Neural crest cell (in vitro differentiated cells): ENCODE data around the gene COL7A1. TPM values are rescaled to one million over a fixed set of nuclear protein-coding genes. Genes with fewer than 3 reads are reported as not detected.

ENCODE experiments used
- DNase-seq: peaks from one replicate; pipeline ENCODE4 v3.0.0; 2021; ENCODE audit warnings: low read depth, mixed read lengths, low spot score
- H3K27ac Mint-ChIP-seq: one replicate; pipeline ENCODE4 v1.8.0; 2021; ENCODE audit warnings: mild to moderate bottlenecking, mixed read lengths; ENCODE audit not compliant: unreplicated experiment
- H3K27me3 Mint-ChIP-seq: 2 replicates; pipeline ENCODE4 v1.8.0; 2021; ENCODE audit warnings: low read depth, mild to moderate bottlenecking, mixed read lengths
- H3K36me3 Mint-ChIP-seq: 2 replicates; pipeline ENCODE4 v1.8.0; 2021; ENCODE audit warnings: low read depth, mild to moderate bottlenecking, mixed read lengths
- H3K4me1 Mint-ChIP-seq: 2 replicates; pipeline ENCODE4 v1.8.0; 2021; ENCODE audit warnings: mixed read lengths
- H3K4me3 Mint-ChIP-seq: one replicate; pipeline ENCODE4 v1.8.0; 2021; ENCODE audit warnings: mild to moderate bottlenecking, mixed read lengths
- H3K9me3 Mint-ChIP-seq: 2 replicates; pipeline ENCODE4 v1.8.0; 2021; ENCODE audit warnings: mixed read lengths
- CTCF ChIP-seq: fragments of 200-600 bp; sonication (generic); conservative IDR thresholded peaks from 2 replicates; pipeline ENCODE4 v1.5.0; 2021; ENCODE audit warnings: antibody characterized with exemption, mild to moderate bottlenecking
- total RNA-seq: library from RNA; stranded (reverse); gene quantifications from 2 replicates; pipeline ENCODE4 v1.2.1, GENCODE V29; 2021

Gene COL7A1
- total RNA-seq, 1 donor from 2014 or later, result 28.7 TPM

- Mint-ChIP-seq H3K27ac (no peak overlapping the region), H3K27me3 (no peaks in the 10 kb centered on the region), H3K9me3 (no peaks in the 10 kb centered on the region), H3K4me1 (peaks cover 5% of the 10 kb centered on the region), H3K36me3 (peaks cover 22% of the 10 kb centered on the region), H3K4me3 (no peak overlapping the region)
- no peak for DNase-seq
- no peak for TF ChIP-seq CTCF
Observed at GRCh38 chr3:48625600-48625999, 30.5 kb upstream of the COL7A1 start.

GRCh38 chr3:48624767-48625166, 29.6 kb upstream of the COL7A1 start:
- no peaks in the 10 kb centered on the region for H3K9me3 Mint-ChIP-seq
- H3K4me3 Mint-ChIP-seq, result no peak overlapping the region
- H3K36me3 Mint-ChIP-seq, result peaks cover 22% of the 10 kb centered on the region
- no peaks in the 10 kb centered on the region for H3K27me3 Mint-ChIP-seq
- peaks cover 5% of the 10 kb centered on the region for H3K4me1 Mint-ChIP-seq
- TF ChIP-seq CTCF, result no peak
- no peak for DNase-seq
- peak overlapping the region; percentile 22 for H3K27ac Mint-ChIP-seq

GRCh38 chr3:48623851-48624547, 28.9 kb upstream of the COL7A1 start:
- Mint-ChIP-seq H3K4me3 (no peak overlapping the region), H3K27me3 (no peaks in the 10 kb centered on the region), H3K36me3 (peaks cover 19% of the 10 kb centered on the region), H3K4me1 (peaks cover 5% of the 10 kb centered on the region), H3K9me3 (no peaks in the 10 kb centered on the region), H3K27ac (no peak overlapping the region)
- no peak for DNase-seq
- TF ChIP-seq CTCF, result no peak

- no peak for DNase-seq
- no peak within 1 kb of the TSS for H3K4me3 Mint-ChIP-seq
- no peak within 1 kb of the TSS for H3K27ac Mint-ChIP-seq
- H3K36me3 Mint-ChIP-seq, result peaks cover 19% of the 10 kb centered on the region
- peaks cover 3% of the 10 kb centered on the region for H3K4me1 Mint-ChIP-seq
- H3K27me3 Mint-ChIP-seq, result no peaks in the 10 kb centered on the region
- no peak for TF ChIP-seq CTCF
- H3K9me3 Mint-ChIP-seq, result peaks cover 2% of the 10 kb centered on the region
Observed at GRCh38 chr3:48621461-48621869, 26.3 kb upstream of the COL7A1 start, which contains the start of gene TMEM89. TMEM89 (minus strand) TSS chr3:48621769; CDS start chr3:48621756, 13 bp downstream.

- TF ChIP-seq CTCF, result no peak
- Mint-ChIP-seq H3K36me3 (peaks cover 16% of the 10 kb centered on the region), H3K27ac (no peak overlapping the region), H3K4me1 (peaks cover 3% of the 10 kb centered on the region), H3K4me3 (no peak overlapping the region), H3K9me3 (peaks cover 2% of the 10 kb centered on the region), H3K27me3 (no peaks in the 10 kb centered on the region)
- DNase-seq, result no peak
Observed at GRCh38 chr3:48619541-48620524, 24.7 kb upstream of the COL7A1 start.
